Tongue (tissue), 2 donors: ENCODE measurements around the gene SPATS2. TPM values are rescaled to one million over a fixed set of nuclear protein-coding genes. Genes with fewer than 3 reads are reported as not detected.
"Not testable (repeated sequence)": the region's sequence is repeated elsewhere in the genome, so short reads cannot be mapped to it uniquely, and the experiment has no call there.

ENCODE experiments used
- DNase-seq: peaks from one replicate; pipeline ENCODE4 v3.0.0-alpha.2; 2015
- total RNA-seq: library from RNA; depleted of rRNA; stranded (reverse); fragments of >200 nt; gene quantifications from one replicate; pipeline ENCODE4 v1.2.3, GENCODE V29; 2014

Gene SPATS2
- total RNA-seq, 1 donor from 2014 or later = 28.7 TPM

- no peak for DNase-seq
These were observed 43.6 kb downstream of the SPATS2 start for GRCh38 chr12:49410818-49411217.

GRCh38 chr12:49413010-49413409 is 45.7 kb downstream of the SPATS2 start:
- no peak for DNase-seq

- no peak for DNase-seq
These were observed 46.5 kb downstream of the SPATS2 start for GRCh38 chr12:49413796-49414195.

- DNase-seq = no peak
These were observed 47.1 kb downstream of the SPATS2 start for GRCh38 chr12:49414364-49414763.

- no peak for DNase-seq
These were observed 48.3 kb downstream of the SPATS2 start for GRCh38 chr12:49415521-49415970.

GRCh38 chr12:49416892-49417291 is 49.6 kb downstream of the SPATS2 start:
- no peak for DNase-seq

GRCh38 chr12:49417558-49417957 is 50.3 kb downstream of the SPATS2 start:
- no peak for DNase-seq

- no peak for DNase-seq
These were observed 53.3 kb downstream of the SPATS2 start for GRCh38 chr12:49420556-49420955.

- DNase-seq = no peak
These were observed 54.9 kb downstream of the SPATS2 start for GRCh38 chr12:49422114-49422513.

- DNase-seq = peak; percentile 24
These were observed 61.5 kb downstream of the SPATS2 start for GRCh38 chr12:49428793-49429192.

GRCh38 chr12:49432616-49433015 is 65.4 kb downstream of the SPATS2 start:
- DNase-seq = no peak

GRCh38 chr12:49436799-49437198 is 69.5 kb downstream of the SPATS2 start:
- not testable (repeated sequence) for DNase-seq

- DNase-seq = no peak
These were observed 71.8 kb downstream of the SPATS2 start for GRCh38 chr12:49439042-49439441.

- no peak for DNase-seq
These were observed 72.8 kb downstream of the SPATS2 start for GRCh38 chr12:49440035-49440434.

- DNase-seq = no peak
These were observed 75.7 kb downstream of the SPATS2 start for GRCh38 chr12:49442915-49443314.

- DNase-seq = no peak
These were observed 79.3 kb downstream of the SPATS2 start for GRCh38 chr12:49446571-49446970.

GRCh38 chr12:49448858-49449257 is 81.6 kb downstream of the SPATS2 start:
- DNase-seq = no peak

- no peak for DNase-seq
These were observed 84.4 kb downstream of the SPATS2 start for GRCh38 chr12:49451468-49452259.

- DNase-seq = no peak
These were observed 88.2 kb downstream of the SPATS2 start for GRCh38 chr12:49455501-49455900.

- no peak for DNase-seq
These were observed 88.9 kb downstream of the SPATS2 start for GRCh38 chr12:49456131-49456679.

- DNase-seq = no peak
These were observed 91.6 kb downstream of the SPATS2 start for GRCh38 chr12:49458816-49459215.

GRCh38 chr12:49461221-49461620 is 94.0 kb downstream of the SPATS2 start:
- no peak for DNase-seq

GRCh38 chr12:49462083-49462744 is 95.0 kb downstream of the SPATS2 start:
- no peak for DNase-seq
